Progenitor cell of endocrine pancreas (in vitro differentiated cells): ENCODE data around the gene ME3. TPM values are rescaled to one million over a fixed set of nuclear protein-coding genes. Genes with fewer than 3 reads are reported as not detected.

Source experiments
- DNase-seq: peaks from one replicate; pipeline ENCODE4 v3.0.0; 2021; ENCODE audit warnings: low spot score; ENCODE audit not compliant: unreplicated experiment
- H3K27ac Mint-ChIP-seq: 2 replicates; pipeline ENCODE4 v1.8.0; 2021; ENCODE audit warnings: mild to moderate bottlenecking, moderate library complexity, mixed read lengths
- H3K27me3 Mint-ChIP-seq: 2 replicates; pipeline ENCODE4 v1.8.0; 2021; ENCODE audit warnings: mixed read lengths
- H3K36me3 Mint-ChIP-seq: 2 replicates; pipeline ENCODE4 v1.8.0; 2022; ENCODE audit warnings: mixed read lengths; ENCODE audit not compliant: insufficient read depth
- H3K4me1 Mint-ChIP-seq: 2 replicates; pipeline ENCODE4 v1.8.0; 2021; ENCODE audit warnings: low read depth, mixed read lengths
- H3K4me3 Mint-ChIP-seq: 2 replicates; pipeline ENCODE4 v1.8.0; 2021; ENCODE audit warnings: low read depth, mild to moderate bottlenecking, moderate library complexity, mixed read lengths
- H3K9me3 Mint-ChIP-seq: 2 replicates; pipeline ENCODE4 v1.8.0; 2021; ENCODE audit warnings: low read depth, mixed read lengths
- CTCF ChIP-seq: fragments of 200-600 bp; sonication (generic); IDR thresholded peaks from one replicate; pipeline ENCODE4 v1.5.0; 2021; ENCODE audit warnings: antibody characterized with exemption, mild to moderate bottlenecking; ENCODE audit not compliant: unreplicated experiment
- total RNA-seq: library from RNA; stranded (reverse); gene quantifications from 2 replicates; pipeline ENCODE4 v1.2.1, GENCODE V29; 2021

The ME3 gene
- total RNA-seq, 1 donor from 2014 or later: 8.6 TPM

- Mint-ChIP-seq H3K27ac (no peak overlapping the region), H3K4me1 (peaks cover 10% of the 10 kb centered on the region), H3K27me3 (peaks cover 22% of the 10 kb centered on the region), H3K36me3 (peaks cover 1% of the 10 kb centered on the region), H3K4me3 (no peak overlapping the region), H3K9me3 (peaks cover 19% of the 10 kb centered on the region)
- no peak for DNase-seq
- no peak for TF ChIP-seq CTCF
These were observed 46.1 kb upstream of the ME3 start for GRCh38 chr11:86718521-86718920.

- Mint-ChIP-seq H3K27ac (no peak overlapping the region), H3K27me3 (peaks cover 22% of the 10 kb centered on the region), H3K36me3 (peaks cover 1% of the 10 kb centered on the region), H3K4me1 (peaks cover 10% of the 10 kb centered on the region), H3K4me3 (no peak overlapping the region), H3K9me3 (peaks cover 16% of the 10 kb centered on the region)
- no peak for DNase-seq
- no peak for TF ChIP-seq CTCF
These were observed 45.5 kb upstream of the ME3 start for GRCh38 chr11:86717817-86718501.

GRCh38 chr11:86715611-86716010 is 43.2 kb upstream of the ME3 start:
- H3K4me1 Mint-ChIP-seq: peaks cover 10% of the 10 kb centered on the region
- H3K9me3 Mint-ChIP-seq: no peaks in the 10 kb centered on the region
- H3K27me3 Mint-ChIP-seq: peaks cover 13% of the 10 kb centered on the region
- no peak overlapping the region for H3K4me3 Mint-ChIP-seq
- DNase-seq: no peak
- TF ChIP-seq CTCF: no peak
- H3K27ac Mint-ChIP-seq: no peak overlapping the region
- no peaks in the 10 kb centered on the region for H3K36me3 Mint-ChIP-seq

- Mint-ChIP-seq H3K27me3 (peaks cover 16% of the 10 kb centered on the region), H3K27ac (no peak overlapping the region), H3K9me3 (peaks cover 8% of the 10 kb centered on the region), H3K4me1 (peaks cover 8% of the 10 kb centered on the region), H3K4me3 (no peak overlapping the region), H3K36me3 (no peaks in the 10 kb centered on the region)
- no peak for TF ChIP-seq CTCF
- no peak for DNase-seq
These were observed 41.1 kb upstream of the ME3 start for GRCh38 chr11:86713552-86713951.

- Mint-ChIP-seq H3K4me3 (no peak overlapping the region), H3K27ac (no peak overlapping the region), H3K4me1 (peaks cover 12% of the 10 kb centered on the region), H3K9me3 (peaks cover 8% of the 10 kb centered on the region), H3K36me3 (no peaks in the 10 kb centered on the region), H3K27me3 (peaks cover 36% of the 10 kb centered on the region)
- TF ChIP-seq CTCF: no peak
- DNase-seq: no peak
These were observed 38.5 kb upstream of the ME3 start for GRCh38 chr11:86710936-86711335.
